Measurements from ENCODE around the gene GNB1L.

Gene GNB1L

GRCh38 chr22:19807161-19807913 is 47.3 kb downstream of the GNB1L start:
- DNase-seq, result no peak

- peak; percentile 80 for DNase-seq
Observed at GRCh38 chr22:19806213-19807160, 48.2 kb downstream of the GNB1L start.

- DNase-seq, result no peak
Observed at GRCh38 chr22:19805821-19806212, 48.9 kb downstream of the GNB1L start.

GRCh38 chr22:19803736-19804267 is 50.9 kb downstream of the GNB1L start:
- no peak for DNase-seq

GRCh38 chr22:19802894-19803735 is 51.6 kb downstream of the GNB1L start:
- DNase-seq, result no peak

- DNase-seq, result no peak
Observed at GRCh38 chr22:19802001-19802893, 52.4 kb downstream of the GNB1L start.

GRCh38 chr22:19801340-19802000 is 53.2 kb downstream of the GNB1L start:
- no peak for DNase-seq

GRCh38 chr22:19800761-19801244 is 53.9 kb downstream of the GNB1L start:
- DNase-seq, result no peak

GRCh38 chr22:19800306-19800705 is 54.4 kb downstream of the GNB1L start:
- no peak for DNase-seq

- no peak for DNase-seq
Observed at GRCh38 chr22:19799322-19800190, 55.1 kb downstream of the GNB1L start.

GRCh38 chr22:19798891-19799293 is 55.8 kb downstream of the GNB1L start:
- DNase-seq, result no peak

- DNase-seq, result no peak
Observed at GRCh38 chr22:19798003-19798665, 56.5 kb downstream of the GNB1L start.

- DNase-seq, result no peak
Observed at GRCh38 chr22:19797086-19798002, 57.3 kb downstream of the GNB1L start.

GRCh38 chr22:19796160-19796559 is 58.5 kb downstream of the GNB1L start:
- DNase-seq, result no peak

GRCh38 chr22:19795617-19796008 is 59.1 kb downstream of the GNB1L start:
- DNase-seq, result no peak

- DNase-seq, result no peak
Observed at GRCh38 chr22:19793661-19794310, 60.9 kb downstream of the GNB1L start.

- DNase-seq, result no peak
Observed at GRCh38 chr22:19793161-19793560, 61.5 kb downstream of the GNB1L start.
